Upper lobe of right lung (tissue), 1 donor: ENCODE measurements around the gene SMTN. TPM values are rescaled to one million over a fixed set of nuclear protein-coding genes. Genes with fewer than 3 reads are reported as not detected.

ENCODE experiments used
- ATAC-seq: fragments of 200-7000 bp; cut with Tn5 transposase; one replicate; pipeline ENCODE4 v1.9.1; 2020; ENCODE audit warnings: mild to moderate bottlenecking, moderate library complexity
- DNase-seq: peaks from one replicate; pipeline ENCODE4 v3.0.0-alpha.2; 2020
- H3K27ac ChIP-seq: fragments of 200-600 bp; one replicate; pipeline ENCODE4 v1.8.0; 2022
- H3K27me3 ChIP-seq: fragments of 200-600 bp; one replicate; pipeline ENCODE4 v1.8.0; 2022; ENCODE audit warnings: mild to moderate bottlenecking
- H3K36me3 ChIP-seq: fragments of 200-600 bp; one replicate; pipeline ENCODE4 v1.8.0; 2022
- H3K4me1 ChIP-seq: fragments of 200-600 bp; one replicate; pipeline ENCODE4 v1.8.0; 2022
- H3K4me3 ChIP-seq: fragments of 200-600 bp; one replicate; pipeline ENCODE4 v1.8.0; 2022; ENCODE audit warnings: mild to moderate bottlenecking
- H3K9me3 ChIP-seq: fragments of 200-600 bp; one replicate; pipeline ENCODE4 v1.8.0; 2022
- intact Hi-C: fragments of 100-400 bp; cut with DNase I; formaldehyde crosslinking; loops from one replicate; pipeline ENCODE4 v1.11.0; 2022
- total RNA-seq: library from RNA; stranded (reverse); fragmentation: NEBNext Ultra II Directional; extraction: Animal tissue kit (Norgen Biotek cat#: 25700); gene quantifications from one replicate; pipeline ENCODE4 v1.2.1, GENCODE V29; 2021
- TF ChIP-seq, protein P1 (sequence below): fragments of 200-600 bp; IDR thresholded peaks from one replicate; pipeline ENCODE4 v1.8.0; 2022; ENCODE audit warnings: antibody characterized with exemption
- donor health status: DM: no; HTN: yes; CAD: no; lungs with severe emphysema.

Gene SMTN
- total RNA-seq, 1 donor from 2014 or later = 71.6 TPM

DNA sequence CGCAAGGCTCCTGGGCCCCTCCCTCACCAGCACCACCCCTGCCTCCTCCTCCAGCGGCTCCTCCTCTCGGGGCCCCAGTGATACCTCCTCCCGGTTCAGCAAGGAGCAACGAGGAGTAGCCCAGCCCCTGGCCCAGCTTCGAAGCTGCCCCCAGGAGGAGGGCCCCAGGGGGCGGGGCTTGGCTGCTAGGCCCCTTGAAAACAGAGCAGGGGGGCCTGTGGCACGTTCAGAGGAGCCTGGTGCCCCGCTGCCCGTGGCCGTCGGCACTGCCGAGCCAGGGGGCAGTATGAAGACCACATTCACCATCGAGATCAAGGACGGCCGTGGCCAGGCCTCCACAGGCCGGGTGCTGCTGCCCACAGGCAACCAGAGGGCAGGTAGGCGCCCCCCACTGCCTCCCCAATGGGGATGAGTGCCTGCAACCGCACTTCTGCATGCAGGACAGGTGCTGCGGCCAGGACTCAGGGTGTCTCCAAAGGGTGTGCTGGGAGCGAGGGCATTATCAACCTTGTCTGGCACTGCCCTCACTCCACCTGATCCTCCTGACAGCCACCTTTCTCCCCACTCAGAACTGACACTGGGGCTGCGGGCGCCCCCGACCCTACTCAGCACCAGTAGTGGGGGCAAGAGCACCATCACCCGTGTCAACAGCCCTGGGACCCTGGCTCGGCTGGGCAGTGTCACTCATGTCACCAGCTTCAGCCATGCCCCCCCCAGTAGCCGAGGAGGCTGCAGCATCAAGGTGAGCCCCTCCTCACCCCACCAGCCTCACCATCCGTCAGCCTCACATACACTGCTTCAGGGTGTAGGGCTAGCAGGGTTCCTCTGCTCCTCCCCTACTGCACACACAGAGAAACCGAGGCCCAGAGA is 10.2 kb downstream of the SMTN start:
- Histone ChIP-seq H3K36me3 (peaks cover 79% of the 10 kb centered on the region), H3K4me3 (no peak overlapping the region), H3K27ac (no peak overlapping the region), H3K4me1 (peaks cover 5% of the 10 kb centered on the region), H3K9me3 (no peaks in the 10 kb centered on the region), H3K27me3 (no peaks in the 10 kb centered on the region)
- DNase-seq (no peak), ATAC-seq (no peak)
- TF ChIP-seq, protein P1, sequence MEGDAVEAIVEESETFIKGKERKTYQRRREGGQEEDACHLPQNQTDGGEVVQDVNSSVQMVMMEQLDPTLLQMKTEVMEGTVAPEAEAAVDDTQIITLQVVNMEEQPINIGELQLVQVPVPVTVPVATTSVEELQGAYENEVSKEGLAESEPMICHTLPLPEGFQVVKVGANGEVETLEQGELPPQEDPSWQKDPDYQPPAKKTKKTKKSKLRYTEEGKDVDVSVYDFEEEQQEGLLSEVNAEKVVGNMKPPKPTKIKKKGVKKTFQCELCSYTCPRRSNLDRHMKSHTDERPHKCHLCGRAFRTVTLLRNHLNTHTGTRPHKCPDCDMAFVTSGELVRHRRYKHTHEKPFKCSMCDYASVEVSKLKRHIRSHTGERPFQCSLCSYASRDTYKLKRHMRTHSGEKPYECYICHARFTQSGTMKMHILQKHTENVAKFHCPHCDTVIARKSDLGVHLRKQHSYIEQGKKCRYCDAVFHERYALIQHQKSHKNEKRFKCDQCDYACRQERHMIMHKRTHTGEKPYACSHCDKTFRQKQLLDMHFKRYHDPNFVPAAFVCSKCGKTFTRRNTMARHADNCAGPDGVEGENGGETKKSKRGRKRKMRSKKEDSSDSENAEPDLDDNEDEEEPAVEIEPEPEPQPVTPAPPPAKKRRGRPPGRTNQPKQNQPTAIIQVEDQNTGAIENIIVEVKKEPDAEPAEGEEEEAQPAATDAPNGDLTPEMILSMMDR = no peak
- intact Hi-C loops = no loop called here

DNA sequence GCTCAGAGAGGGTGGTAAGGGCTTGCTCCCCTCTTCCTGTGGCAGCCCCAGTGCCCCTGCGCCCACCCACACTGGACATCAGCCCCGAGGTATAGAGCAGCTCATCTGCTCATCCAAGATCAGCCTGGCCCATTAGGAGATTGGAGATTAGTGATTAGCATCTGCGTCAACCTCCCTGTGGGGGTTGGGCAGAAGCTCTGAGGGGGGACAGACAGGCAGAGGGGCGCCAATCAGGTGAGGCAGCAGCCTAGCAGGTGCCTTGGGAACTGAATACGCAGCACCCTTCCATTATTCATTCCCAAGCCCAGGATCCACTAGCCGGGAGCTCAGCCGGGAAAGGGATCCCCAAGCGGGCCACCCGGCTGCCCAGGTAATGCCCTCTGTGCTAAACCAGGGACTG is 11.0 kb downstream of the SMTN start:
- H3K36me3 ChIP-seq = peaks cover 87% of the 10 kb centered on the region
- ATAC-seq (no peak), DNase-seq (no peak)
- no peaks in the 10 kb centered on the region for H3K9me3 ChIP-seq
- H3K4me1 ChIP-seq = no peaks in the 10 kb centered on the region
- TF ChIP-seq, protein P1 = no peak
- no peak overlapping the region for H3K4me3 ChIP-seq
- intact Hi-C loops = no loop called here
- H3K27me3 ChIP-seq = no peaks in the 10 kb centered on the region
- no peak overlapping the region for H3K27ac ChIP-seq

DNA sequence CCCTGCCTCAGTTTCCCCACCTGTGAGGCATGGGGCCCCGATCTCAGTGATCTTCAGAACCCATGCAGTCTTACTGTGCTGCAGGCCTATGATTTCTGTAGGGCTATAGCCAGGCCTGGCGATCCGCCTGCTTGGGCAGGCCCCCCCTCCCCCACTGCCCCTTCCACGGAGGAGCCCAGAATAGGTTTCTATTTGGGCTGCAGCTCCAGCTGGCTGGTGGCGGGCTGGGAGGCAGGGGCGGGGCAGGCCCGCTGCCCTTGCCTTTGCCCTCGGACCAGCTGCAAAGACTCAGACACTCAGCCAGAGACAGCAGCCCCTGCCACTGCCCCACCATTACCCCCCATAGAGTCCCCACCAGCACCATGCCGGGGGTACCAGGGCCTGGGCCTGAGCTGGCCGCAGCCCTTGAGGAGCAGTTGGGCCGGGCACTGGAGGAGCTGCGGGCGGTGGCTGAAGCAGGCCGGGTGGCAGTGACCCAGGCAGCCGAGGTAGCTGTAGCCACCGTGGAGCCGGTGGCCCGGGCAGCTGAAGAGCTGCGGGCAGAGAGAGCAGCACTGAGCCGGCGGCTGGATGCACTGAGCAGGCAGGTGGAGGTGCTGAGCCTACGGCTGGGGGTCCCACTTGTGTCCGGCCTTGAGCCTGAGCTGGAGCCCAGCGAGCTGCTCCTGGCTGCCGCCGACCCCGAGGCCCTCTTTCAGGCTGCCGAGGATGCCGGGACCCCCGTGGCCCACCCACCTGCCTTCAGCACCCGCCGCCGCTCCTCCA is 12.2 kb downstream of the SMTN start:
- Histone ChIP-seq H3K36me3 (peaks cover 81% of the 10 kb centered on the region), H3K27ac (no peak overlapping the region), H3K27me3 (no peaks in the 10 kb centered on the region), H3K9me3 (no peaks in the 10 kb centered on the region), H3K4me1 (no peaks in the 10 kb centered on the region), H3K4me3 (no peak overlapping the region)
- ATAC-seq = no peak
- no peak for DNase-seq
- TF ChIP-seq, protein P1 = no peak
- intact Hi-C loops = no loop called here

DNA sequence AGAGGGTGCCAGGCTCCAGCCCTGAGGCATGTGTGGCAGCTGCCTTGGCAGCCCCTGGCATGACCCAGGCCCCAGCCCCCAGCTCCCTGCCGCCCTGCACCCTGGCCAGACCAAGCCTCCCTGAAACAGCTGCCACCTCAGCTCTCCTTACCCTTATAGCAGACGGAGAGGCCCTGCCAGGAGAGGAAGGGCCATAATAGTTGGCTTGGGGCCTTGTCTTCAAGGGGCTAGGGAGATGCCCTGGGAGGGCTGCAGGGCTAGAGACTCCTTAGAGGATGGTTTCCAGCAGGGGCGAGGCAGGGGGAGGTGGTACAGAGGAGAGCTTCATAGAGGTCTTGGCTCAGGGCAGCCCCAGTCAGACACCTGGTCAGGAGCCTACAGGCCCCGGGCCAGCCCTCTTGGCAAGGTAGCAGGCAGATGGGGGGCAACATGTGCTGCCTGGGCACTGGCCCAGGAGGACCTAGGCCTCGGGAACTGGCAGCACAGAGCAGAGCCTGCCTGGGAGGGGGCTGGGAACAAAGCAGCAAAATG is 13.0 kb downstream of the SMTN start:
- Histone ChIP-seq H3K4me1 (no peaks in the 10 kb centered on the region), H3K27ac (no peak overlapping the region), H3K4me3 (no peak overlapping the region), H3K9me3 (no peaks in the 10 kb centered on the region), H3K27me3 (no peaks in the 10 kb centered on the region), H3K36me3 (peaks cover 77% of the 10 kb centered on the region)
- ATAC-seq = no peak
- intact Hi-C loops = no loop called here
- DNase-seq = no peak
- TF ChIP-seq, protein P1 = no peak

DNA sequence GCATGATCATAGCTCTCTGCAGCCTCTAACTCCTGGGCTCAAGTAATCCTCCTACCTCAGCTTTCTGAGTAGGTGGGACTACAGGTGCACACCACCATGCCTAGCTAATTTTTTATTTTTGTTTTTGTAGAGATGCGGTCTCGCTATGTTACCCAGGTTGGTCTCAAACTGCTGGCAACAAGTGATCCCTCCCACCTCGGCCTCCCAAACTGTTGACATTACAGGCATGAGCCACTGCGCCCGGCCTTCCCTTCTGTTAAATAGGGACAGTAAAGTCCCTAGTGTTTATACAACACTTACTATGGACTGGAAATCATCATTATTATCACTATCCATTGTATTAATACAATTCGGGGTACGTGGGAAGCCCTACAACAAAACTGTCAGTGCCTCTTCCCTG is 13.6 kb downstream of the SMTN start:
- TF ChIP-seq, protein P1 = no peak
- DNase-seq = no peak
- no peaks in the 10 kb centered on the region for H3K9me3 ChIP-seq
- H3K4me3 ChIP-seq = no peak overlapping the region
- H3K27me3 ChIP-seq = no peaks in the 10 kb centered on the region
- H3K4me1 ChIP-seq = no peaks in the 10 kb centered on the region
- no peak overlapping the region for H3K27ac ChIP-seq
- peaks cover 79% of the 10 kb centered on the region for H3K36me3 ChIP-seq
- intact Hi-C loops = no loop called here
- no peak for ATAC-seq
